ENCODE measurements around the gene POU2F3.
"Not testable (repeated sequence)": the region's sequence is repeated elsewhere in the genome, so short reads cannot be mapped to it uniquely, and the experiment has no call there.

The POU2F3 gene

GRCh38 chr11:120267319-120267718 is 27.4 kb downstream of the POU2F3 start:
- Mint-ChIP-seq H3K9me3 (ENCODE audit: low read depth) (no peaks in the 10 kb centered on the region), H3K4me3 (no peak overlapping the region), H3K36me3 (no peaks in the 10 kb centered on the region), H3K27me3 (peaks cover 27% of the 10 kb centered on the region), H3K27ac (no peak overlapping the region), H3K4me1 (ENCODE audit: low read depth) (no peaks in the 10 kb centered on the region)

DNA sequence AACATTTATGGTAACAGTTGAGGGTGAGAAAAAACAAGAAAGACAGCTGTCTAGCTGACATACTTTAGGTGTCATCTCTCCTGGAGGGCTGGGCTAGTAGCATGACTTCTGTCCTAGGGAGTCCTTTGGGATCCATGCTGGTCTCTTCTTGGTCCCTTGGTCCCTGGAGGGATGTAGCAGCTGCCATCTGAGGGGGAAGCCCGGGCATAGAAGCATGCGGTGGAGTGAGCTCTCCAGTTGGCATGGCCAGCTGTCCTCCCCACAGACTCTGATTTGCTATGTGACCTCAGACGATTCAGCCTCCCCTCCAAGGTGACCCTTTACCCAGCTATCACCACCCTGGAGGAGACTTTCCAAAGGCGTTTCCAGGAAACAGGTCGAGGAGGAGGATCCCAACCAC is 28.7 kb downstream of the POU2F3 start:
- no peak overlapping the region for H3K27ac Mint-ChIP-seq
- H3K27me3 Mint-ChIP-seq: peaks cover 22% of the 10 kb centered on the region
- no peaks in the 10 kb centered on the region for H3K9me3 Mint-ChIP-seq (ENCODE audit: low read depth)
- H3K4me1 Mint-ChIP-seq (ENCODE audit: low read depth): no peaks in the 10 kb centered on the region
- H3K36me3 Mint-ChIP-seq: no peaks in the 10 kb centered on the region
- H3K4me3 Mint-ChIP-seq: no peak overlapping the region

GRCh38 chr11:120270386-120270785 is 30.4 kb downstream of the POU2F3 start:
- Mint-ChIP-seq H3K27ac (no peak overlapping the region), H3K27me3 (peaks cover 16% of the 10 kb centered on the region), H3K9me3 (ENCODE audit: low read depth) (no peaks in the 10 kb centered on the region), H3K4me1 (ENCODE audit: low read depth) (no peaks in the 10 kb centered on the region), H3K4me3 (no peak overlapping the region), H3K36me3 (no peaks in the 10 kb centered on the region)

DNA sequence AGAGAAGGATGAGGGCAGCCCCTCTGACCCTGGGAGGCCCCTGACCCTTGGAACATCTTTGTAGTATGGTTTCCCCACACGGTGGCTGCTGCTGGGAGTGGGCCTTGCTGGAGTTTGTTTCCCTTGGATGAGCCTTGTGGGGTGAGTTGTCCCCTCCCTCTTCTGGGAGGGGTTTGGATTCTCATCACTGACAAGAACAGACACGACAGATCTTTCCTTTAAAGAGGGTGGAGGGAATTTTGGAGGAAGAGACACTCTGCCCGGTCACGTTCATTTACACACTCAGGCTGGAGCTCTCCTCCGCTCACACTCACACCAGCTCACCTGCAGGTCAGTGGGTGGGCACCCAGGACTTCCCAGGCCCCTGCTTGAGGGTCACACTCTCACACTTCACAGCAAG is 31.7 kb downstream of the POU2F3 start:
- H3K4me1 Mint-ChIP-seq (ENCODE audit: low read depth): no peaks in the 10 kb centered on the region
- no peaks in the 10 kb centered on the region for H3K9me3 Mint-ChIP-seq (ENCODE audit: low read depth)
- no peaks in the 10 kb centered on the region for H3K36me3 Mint-ChIP-seq
- H3K27ac Mint-ChIP-seq: no peak overlapping the region
- no peak overlapping the region for H3K4me3 Mint-ChIP-seq
- peaks cover 8% of the 10 kb centered on the region for H3K27me3 Mint-ChIP-seq

- Mint-ChIP-seq H3K4me3 (no peak overlapping the region), H3K4me1 (ENCODE audit: low read depth) (no peaks in the 10 kb centered on the region), H3K9me3 (ENCODE audit: low read depth) (no peaks in the 10 kb centered on the region), H3K27ac (no peak overlapping the region), H3K36me3 (no peaks in the 10 kb centered on the region), H3K27me3 (peaks cover 4% of the 10 kb centered on the region)
Observed at GRCh38 chr11:120272303-120272702, 32.4 kb downstream of the POU2F3 start.

DNA sequence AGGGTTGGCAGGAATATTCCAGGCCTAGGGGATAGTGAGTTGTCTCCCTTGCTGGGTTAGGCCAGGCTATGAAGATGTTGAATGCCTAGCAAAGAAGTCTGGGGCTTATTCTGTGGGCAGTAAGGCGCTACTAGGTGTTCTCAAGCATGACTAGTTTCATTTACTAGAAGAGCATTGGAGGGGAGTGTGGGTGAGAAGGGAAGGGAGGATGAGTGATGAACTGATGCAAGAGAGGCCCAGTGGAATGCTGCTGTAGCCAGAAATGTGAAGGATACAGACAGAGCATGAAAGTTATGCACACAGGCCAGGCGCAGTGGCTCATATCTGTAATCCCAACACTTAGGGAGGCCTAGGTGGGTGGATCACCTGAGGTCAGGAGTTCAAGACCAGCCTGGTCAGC is 33.5 kb downstream of the POU2F3 start:
- H3K4me1 Mint-ChIP-seq (ENCODE audit: low read depth): no peaks in the 10 kb centered on the region
- H3K36me3 Mint-ChIP-seq: no peaks in the 10 kb centered on the region
- no peak overlapping the region for H3K4me3 Mint-ChIP-seq
- H3K27ac Mint-ChIP-seq: no peak overlapping the region
- no peaks in the 10 kb centered on the region for H3K9me3 Mint-ChIP-seq (ENCODE audit: low read depth)
- peaks cover 2% of the 10 kb centered on the region for H3K27me3 Mint-ChIP-seq

- not testable (repeated sequence) for H3K27ac Mint-ChIP-seq; H3K36me3 Mint-ChIP-seq; H3K27me3 Mint-ChIP-seq; H3K9me3 Mint-ChIP-seq (ENCODE audit: low read depth); H3K4me3 Mint-ChIP-seq; H3K4me1 Mint-ChIP-seq (ENCODE audit: low read depth)
Observed at GRCh38 chr11:120273956-120274355, 34.0 kb downstream of the POU2F3 start.

DNA sequence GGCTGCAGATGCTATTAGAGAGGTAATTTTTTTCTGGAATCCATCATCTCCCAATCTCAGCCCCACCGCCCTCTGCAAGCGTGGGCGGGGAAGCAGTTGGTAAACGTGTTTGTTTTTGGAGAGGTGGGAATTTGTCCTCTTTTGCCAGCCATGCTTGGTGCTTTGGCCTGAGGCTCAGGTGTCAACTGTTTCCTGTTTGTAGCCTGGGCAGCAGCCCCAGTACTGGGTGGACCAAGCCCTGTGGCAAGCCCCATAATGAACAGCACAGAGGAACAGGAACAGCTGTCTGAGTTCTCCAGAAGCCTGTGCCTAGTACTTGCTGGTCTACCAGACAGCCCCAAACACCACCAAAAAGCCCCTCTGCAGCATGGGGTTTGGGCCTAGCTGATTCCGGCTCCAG is 39.6 kb downstream of the POU2F3 start:
- no peak overlapping the region for H3K4me3 Mint-ChIP-seq
- no peaks in the 10 kb centered on the region for H3K4me1 Mint-ChIP-seq (ENCODE audit: low read depth)
- no peaks in the 10 kb centered on the region for H3K9me3 Mint-ChIP-seq (ENCODE audit: low read depth)
- H3K27ac Mint-ChIP-seq: no peak overlapping the region
- no peaks in the 10 kb centered on the region for H3K36me3 Mint-ChIP-seq
- no peaks in the 10 kb centered on the region for H3K27me3 Mint-ChIP-seq

DNA sequence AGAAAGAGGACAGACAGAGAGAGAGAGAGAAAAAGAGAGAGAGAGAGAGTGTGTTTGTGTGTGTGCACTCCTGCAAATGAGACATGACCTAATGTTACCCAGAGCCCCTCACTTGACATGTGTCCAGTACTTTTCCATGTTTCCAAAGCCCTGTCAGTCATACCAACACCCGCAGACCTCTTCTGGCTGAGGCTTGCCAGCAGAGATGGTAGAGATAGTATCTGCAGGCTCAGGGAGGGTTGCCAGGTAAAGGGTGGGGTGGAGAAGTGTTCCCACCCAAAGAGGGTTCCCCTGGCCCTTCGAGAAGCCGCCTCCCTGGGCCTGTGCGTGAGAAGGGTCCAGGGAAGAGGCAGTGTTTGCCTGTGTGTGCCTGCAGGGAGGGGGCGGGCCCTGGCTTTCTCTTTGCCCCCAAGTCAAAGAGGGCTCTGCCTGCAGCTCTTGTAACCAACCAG is 40.7 kb downstream of the POU2F3 start:
- Mint-ChIP-seq H3K27ac (no peak overlapping the region), H3K4me1 (ENCODE audit: low read depth) (no peaks in the 10 kb centered on the region), H3K36me3 (no peaks in the 10 kb centered on the region), H3K4me3 (no peak overlapping the region), H3K27me3 (no peaks in the 10 kb centered on the region), H3K9me3 (ENCODE audit: low read depth) (no peaks in the 10 kb centered on the region)

GRCh38 chr11:120281143-120281795 is 41.3 kb downstream of the POU2F3 start:
- Mint-ChIP-seq H3K4me1 (ENCODE audit: low read depth) (no peaks in the 10 kb centered on the region), H3K9me3 (ENCODE audit: low read depth) (no peaks in the 10 kb centered on the region), H3K27me3 (no peaks in the 10 kb centered on the region), H3K27ac (no peak overlapping the region), H3K36me3 (no peaks in the 10 kb centered on the region), H3K4me3 (no peak overlapping the region)

GRCh38 chr11:120283124-120283523 is 43.2 kb downstream of the POU2F3 start:
- no peak overlapping the region for H3K4me3 Mint-ChIP-seq
- no peaks in the 10 kb centered on the region for H3K36me3 Mint-ChIP-seq
- no peaks in the 10 kb centered on the region for H3K27me3 Mint-ChIP-seq
- no peaks in the 10 kb centered on the region for H3K4me1 Mint-ChIP-seq (ENCODE audit: low read depth)
- H3K9me3 Mint-ChIP-seq (ENCODE audit: low read depth): no peaks in the 10 kb centered on the region
- H3K27ac Mint-ChIP-seq: no peak overlapping the region

- H3K4me1 Mint-ChIP-seq (ENCODE audit: low read depth): no peaks in the 10 kb centered on the region
- no peaks in the 10 kb centered on the region for H3K36me3 Mint-ChIP-seq
- peaks cover 2% of the 10 kb centered on the region for H3K27me3 Mint-ChIP-seq
- H3K27ac Mint-ChIP-seq: no peak overlapping the region
- H3K9me3 Mint-ChIP-seq (ENCODE audit: low read depth): no peaks in the 10 kb centered on the region
- H3K4me3 Mint-ChIP-seq: no peak overlapping the region
Observed at GRCh38 chr11:120284272-120284671, 44.3 kb downstream of the POU2F3 start.

GRCh38 chr11:120285256-120285655 is 45.3 kb downstream of the POU2F3 start:
- peaks cover 4% of the 10 kb centered on the region for H3K27me3 Mint-ChIP-seq
- H3K36me3 Mint-ChIP-seq: no peaks in the 10 kb centered on the region
- no peaks in the 10 kb centered on the region for H3K4me1 Mint-ChIP-seq (ENCODE audit: low read depth)
- no peak overlapping the region for H3K4me3 Mint-ChIP-seq
- no peaks in the 10 kb centered on the region for H3K9me3 Mint-ChIP-seq (ENCODE audit: low read depth)
- H3K27ac Mint-ChIP-seq: no peak overlapping the region

DNA sequence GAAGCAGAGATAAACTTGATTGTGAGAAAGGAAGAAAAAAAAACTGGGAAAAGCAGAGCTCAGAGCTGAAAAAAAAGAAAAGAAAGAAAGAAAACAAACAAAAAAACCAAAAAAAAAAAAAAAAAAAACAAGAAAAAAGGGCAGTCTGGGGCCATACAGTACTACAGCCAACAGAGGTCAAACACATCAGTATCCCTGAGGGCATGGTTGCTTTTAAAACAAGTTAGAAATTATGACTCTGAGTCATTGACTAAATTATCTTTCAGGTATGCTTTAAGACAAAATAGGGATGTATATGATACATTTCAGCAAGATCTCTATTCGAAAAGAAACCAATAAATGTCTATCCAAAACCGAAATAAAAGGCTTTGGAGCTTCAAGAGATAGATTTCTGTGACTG is 48.1 kb downstream of the POU2F3 start:
- no peak overlapping the region for H3K27ac Mint-ChIP-seq
- H3K9me3 Mint-ChIP-seq (ENCODE audit: low read depth): no peaks in the 10 kb centered on the region
- no peaks in the 10 kb centered on the region for H3K36me3 Mint-ChIP-seq
- peaks cover 7% of the 10 kb centered on the region for H3K27me3 Mint-ChIP-seq
- no peak overlapping the region for H3K4me3 Mint-ChIP-seq
- H3K4me1 Mint-ChIP-seq (ENCODE audit: low read depth): no peaks in the 10 kb centered on the region

- no peak overlapping the region for H3K27ac Mint-ChIP-seq
- no peaks in the 10 kb centered on the region for H3K36me3 Mint-ChIP-seq
- H3K27me3 Mint-ChIP-seq: peaks cover 12% of the 10 kb centered on the region
- no peaks in the 10 kb centered on the region for H3K4me1 Mint-ChIP-seq (ENCODE audit: low read depth)
- no peak overlapping the region for H3K4me3 Mint-ChIP-seq
- no peaks in the 10 kb centered on the region for H3K9me3 Mint-ChIP-seq (ENCODE audit: low read depth)
Observed at GRCh38 chr11:120289426-120289825, 49.5 kb downstream of the POU2F3 start.

DNA sequence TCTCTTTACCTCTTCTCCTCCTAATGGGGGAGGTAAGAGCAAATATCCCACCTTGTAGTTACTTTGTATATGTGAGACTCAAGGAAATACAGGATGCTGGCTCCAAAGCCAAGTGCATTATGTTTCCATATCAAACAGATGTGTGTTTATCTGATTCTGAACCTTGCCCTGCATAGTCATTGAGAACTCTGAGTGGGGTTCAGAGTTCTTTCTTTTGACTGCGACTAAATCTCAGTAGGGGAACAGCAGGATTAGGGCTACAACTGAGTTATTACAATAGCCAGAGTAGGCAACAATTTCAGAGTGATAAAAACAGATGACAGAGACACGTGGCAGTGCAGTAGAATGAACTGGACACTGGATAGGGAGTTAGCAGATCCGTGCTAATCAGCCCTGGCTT is 51.0 kb downstream of the POU2F3 start:
- Mint-ChIP-seq H3K36me3 (no peaks in the 10 kb centered on the region), H3K4me1 (ENCODE audit: low read depth) (no peaks in the 10 kb centered on the region), H3K27me3 (peaks cover 12% of the 10 kb centered on the region), H3K4me3 (no peak overlapping the region), H3K27ac (no peak overlapping the region), H3K9me3 (ENCODE audit: low read depth) (no peaks in the 10 kb centered on the region)
